ES-I3 (cell line): Measurements from ENCODE around the gene KRTAP4-9.
"Not testable (repeated sequence)": the region's sequence is repeated elsewhere in the genome, so short reads cannot be mapped to it uniquely, and the experiment has no call there.

ENCODE experiments used
- H3K36me3 ChIP-seq: 2 replicates; pipeline ENCODE4 v1.6.1; 2013; ENCODE audit warnings: mild to moderate bottlenecking, low read length, control low read depth, moderate library complexity; ENCODE audit not compliant: insufficient read depth
- H3K4me1 ChIP-seq: 2 replicates; pipeline ENCODE4 v1.6.1; 2013; ENCODE audit warnings: mild to moderate bottlenecking, control low read depth, low read length; ENCODE audit not compliant: insufficient read depth
- H3K9ac ChIP-seq: 2 replicates; pipeline ENCODE4 v1.6.1; 2013; ENCODE audit warnings: low read depth, mild to moderate bottlenecking, low read length, moderate library complexity
- H3K9me3 ChIP-seq: 2 replicates; pipeline ENCODE4 v1.6.1; 2013; ENCODE audit warnings: mild to moderate bottlenecking, low read length, moderate library complexity; ENCODE audit not compliant: control insufficient read depth, insufficient read depth

KRTAP4-9 gene

GRCh38 chr17:41073676-41074075 is 31.5 kb upstream of the KRTAP4-9 start:
- H3K9ac ChIP-seq: no peak overlapping the region
- H3K36me3 ChIP-seq: no peaks in the 10 kb centered on the region
- no peaks in the 10 kb centered on the region for H3K4me1 ChIP-seq
- no peaks in the 10 kb centered on the region for H3K9me3 ChIP-seq

GRCh38 chr17:41076788-41077187 is 28.4 kb upstream of the KRTAP4-9 start:
- Histone ChIP-seq H3K4me1 (no peaks in the 10 kb centered on the region), H3K9ac (no peak overlapping the region), H3K9me3 (no peaks in the 10 kb centered on the region), H3K36me3 (no peaks in the 10 kb centered on the region)

- no peak overlapping the region for H3K9ac ChIP-seq
- no peaks in the 10 kb centered on the region for H3K9me3 ChIP-seq
- no peaks in the 10 kb centered on the region for H3K4me1 ChIP-seq
- no peaks in the 10 kb centered on the region for H3K36me3 ChIP-seq
Observed at GRCh38 chr17:41082626-41083025, 22.6 kb upstream of the KRTAP4-9 start.

- not testable (repeated sequence) for H3K4me1 ChIP-seq, H3K9ac ChIP-seq, H3K9me3 ChIP-seq, H3K36me3 ChIP-seq
Observed at GRCh38 chr17:41083427-41083826, 21.8 kb upstream of the KRTAP4-9 start.

GRCh38 chr17:41084100-41084856 is 20.9 kb upstream of the KRTAP4-9 start, which contains the start of gene KRTAP4-7:
Gene KRTAP4-7, plus strand, starts transcription at chr17:41084150. Its CDS starts 57 bp downstream, at chr17:41084207.
- H3K36me3 ChIP-seq, H3K9me3 ChIP-seq, H3K4me1 ChIP-seq, H3K9ac ChIP-seq: not testable (repeated sequence)

GRCh38 chr17:41088760-41089352 is 16.3 kb upstream of the KRTAP4-9 start:
- not testable (repeated sequence) for H3K9ac ChIP-seq, H3K9me3 ChIP-seq, H3K36me3 ChIP-seq, H3K4me1 ChIP-seq

GRCh38 chr17:41096055-41096454 is 9.1 kb upstream of the KRTAP4-9 start:
- Histone ChIP-seq H3K36me3 (no peaks in the 10 kb centered on the region), H3K9me3 (no peaks in the 10 kb centered on the region), H3K4me1 (no peaks in the 10 kb centered on the region), H3K9ac (no peak overlapping the region)

GRCh38 chr17:41098042-41098441 is 7.1 kb upstream of the KRTAP4-9 start, which contains the start of gene KRTAP4-8:
Gene KRTAP4-8, minus strand, starts transcription at chr17:41098142. Its CDS starts 58 bp downstream, at chr17:41098084.
- no peak within 1 kb of the TSS for H3K9ac ChIP-seq
- no peaks in the 10 kb centered on the region for H3K9me3 ChIP-seq
- no peaks in the 10 kb centered on the region for H3K4me1 ChIP-seq
- H3K36me3 ChIP-seq: no peaks in the 10 kb centered on the region

GRCh38 chr17:41098481-41098880 is 6.7 kb upstream of the KRTAP4-9 start:
- no peaks in the 10 kb centered on the region for H3K4me1 ChIP-seq
- H3K9me3 ChIP-seq: no peaks in the 10 kb centered on the region
- no peaks in the 10 kb centered on the region for H3K36me3 ChIP-seq

GRCh38 chr17:41099682-41100480 is 5.3 kb upstream of the KRTAP4-9 start:
- not testable (repeated sequence) for H3K4me1 ChIP-seq, H3K9ac ChIP-seq, H3K36me3 ChIP-seq, H3K9me3 ChIP-seq

More at GRCh38 chr17:41098481-41098880, 6.7 kb upstream of the KRTAP4-9 start:
- H3K9ac ChIP-seq: no peak overlapping the region

GRCh38 chr17:41101586-41102259 is 3.5 kb upstream of the KRTAP4-9 start, which contains the start of gene KRTAP4-16:
Gene KRTAP4-16, minus strand, starts transcription at chr17:41102209. Its CDS starts 0 bp downstream, at chr17:41102209.
- Histone ChIP-seq H3K9me3 (no peaks in the 10 kb centered on the region), H3K4me1 (no peaks in the 10 kb centered on the region), H3K36me3 (no peaks in the 10 kb centered on the region), H3K9ac (no peak within 1 kb of the TSS)

GRCh38 chr17:41103896-41104295 is 1.3 kb upstream of the KRTAP4-9 start:
- Histone ChIP-seq H3K36me3 (no peaks in the 10 kb centered on the region), H3K4me1 (no peaks in the 10 kb centered on the region), H3K9ac (no peak overlapping the region), H3K9me3 (no peaks in the 10 kb centered on the region)

- not testable (repeated sequence) for H3K9ac ChIP-seq
Observed at GRCh38 chr17:41104386-41105038, 677 bp upstream of the KRTAP4-9 start.

More at GRCh38 chr17:41104386-41105038, 677 bp upstream of the KRTAP4-9 start:
- H3K36me3 ChIP-seq, H3K4me1 ChIP-seq, H3K9me3 ChIP-seq: not testable (repeated sequence)
